Mammary epithelial cell (primary cell): ENCODE data around the gene MAMLD1.

Source experiments
- EZH2 ChIP-seq: IDR thresholded peaks from 2 replicates; pipeline ENCODE4 v1.6.1; 2012; ENCODE audit warnings: low read length, inconsistent platforms, borderline replicate concordance
- TF ChIP-seq, protein P1 (sequence below), 2 donors: IDR thresholded peaks in 1 of 2; conservative IDR thresholded peaks in 1 of 2; 2 replicates each; pipeline ENCODE4 v1.5.1; 2011 to 2012; ENCODE audit warnings: inconsistent platforms in 2 of 2, low read length in 2 of 2, mild to moderate bottlenecking in 2 of 2, control low read depth in 1 of 2, low read depth in 1 of 2; ENCODE audit not compliant: insufficient read depth in 1 of 2; ENCODE audit errors: extremely low read depth in 1 of 2

DNA sequence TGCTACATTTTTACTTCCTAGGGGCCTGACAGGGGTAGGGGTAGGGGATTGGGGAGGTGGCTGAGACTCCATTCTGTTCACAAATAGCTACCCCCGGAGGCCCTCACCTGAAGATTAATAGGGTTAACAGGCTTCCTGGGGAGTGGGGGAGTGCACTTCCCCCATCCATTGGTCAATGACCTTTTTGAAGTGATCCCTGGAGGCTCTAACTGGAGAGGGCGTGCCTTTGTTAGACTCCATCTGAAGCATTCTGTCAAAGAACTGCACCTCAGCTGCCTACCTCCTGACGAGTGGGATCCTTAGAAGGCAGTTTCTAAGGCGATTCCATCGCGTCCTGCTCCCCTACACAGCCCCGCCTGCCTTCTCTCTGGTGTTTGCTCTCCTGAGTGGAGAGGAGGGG is 195.3 kb downstream of the MAMLD1 start:
- TF ChIP-seq, protein P1, sequence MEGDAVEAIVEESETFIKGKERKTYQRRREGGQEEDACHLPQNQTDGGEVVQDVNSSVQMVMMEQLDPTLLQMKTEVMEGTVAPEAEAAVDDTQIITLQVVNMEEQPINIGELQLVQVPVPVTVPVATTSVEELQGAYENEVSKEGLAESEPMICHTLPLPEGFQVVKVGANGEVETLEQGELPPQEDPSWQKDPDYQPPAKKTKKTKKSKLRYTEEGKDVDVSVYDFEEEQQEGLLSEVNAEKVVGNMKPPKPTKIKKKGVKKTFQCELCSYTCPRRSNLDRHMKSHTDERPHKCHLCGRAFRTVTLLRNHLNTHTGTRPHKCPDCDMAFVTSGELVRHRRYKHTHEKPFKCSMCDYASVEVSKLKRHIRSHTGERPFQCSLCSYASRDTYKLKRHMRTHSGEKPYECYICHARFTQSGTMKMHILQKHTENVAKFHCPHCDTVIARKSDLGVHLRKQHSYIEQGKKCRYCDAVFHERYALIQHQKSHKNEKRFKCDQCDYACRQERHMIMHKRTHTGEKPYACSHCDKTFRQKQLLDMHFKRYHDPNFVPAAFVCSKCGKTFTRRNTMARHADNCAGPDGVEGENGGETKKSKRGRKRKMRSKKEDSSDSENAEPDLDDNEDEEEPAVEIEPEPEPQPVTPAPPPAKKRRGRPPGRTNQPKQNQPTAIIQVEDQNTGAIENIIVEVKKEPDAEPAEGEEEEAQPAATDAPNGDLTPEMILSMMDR (conservative IDR thresholded peaks at IDR 0.05 in 1 of 2, IDR thresholded peaks at IDR 0.05 in 1 of 2; ENCODE audit: extremely low read depth in 1 of 2, insufficient read depth in 1 of 2, low read depth in 1 of 2, low read length in 2 of 2) = no peak
- TF ChIP-seq EZH2 = no peak
